Skeletal muscle satellite cell (primary cell): ENCODE data around the gene ANKMY1.
"Not testable (repeated sequence)": the region's sequence is repeated elsewhere in the genome, so short reads cannot be mapped to it uniquely, and the experiment has no call there.

Experiments
- H3K27me3 ChIP-seq: 2 replicates; pipeline ENCODE4 v1.7.0; 2013; ENCODE audit warnings: low read length; ENCODE audit not compliant: control insufficient read depth, insufficient read depth
- H3K36me3 ChIP-seq: 2 replicates; pipeline ENCODE4 v1.7.0; 2013; ENCODE audit warnings: mild to moderate bottlenecking, control low read depth, low read length; ENCODE audit not compliant: insufficient read depth
- H3K4me1 ChIP-seq: 2 replicates; pipeline ENCODE4 v1.7.0; 2013; ENCODE audit warnings: low read length; ENCODE audit not compliant: control insufficient read depth, insufficient read depth
- H3K4me2 ChIP-seq: 2 replicates; pipeline ENCODE4 v1.7.0; 2013; ENCODE audit warnings: mild to moderate bottlenecking, low read length
- H3K4me3 ChIP-seq: 2 replicates; pipeline ENCODE4 v1.7.0; 2013; ENCODE audit warnings: low read length
- H3K9ac ChIP-seq: 2 replicates; pipeline ENCODE4 v1.7.0; 2013; ENCODE audit warnings: mild to moderate bottlenecking, low read depth, low read length, moderate library complexity
- H3K9me3 ChIP-seq: replicated peaks from 2 replicates; pipeline ENCODE4 v1.7.0; 2013; ENCODE audit warnings: mild to moderate bottlenecking, control low read depth, low read length

Gene ANKMY1

GRCh38 chr2:240553956-240554480 is 3.8 kb downstream of the ANKMY1 start:
- Histone ChIP-seq H3K4me2 (no peak overlapping the region), H3K9ac (no peak overlapping the region), H3K36me3 (no peaks in the 10 kb centered on the region), H3K4me1 (peaks cover 6% of the 10 kb centered on the region), H3K9me3 (no peaks in the 10 kb centered on the region), H3K4me3 (no peak overlapping the region), H3K27me3 (no peaks in the 10 kb centered on the region)

GRCh38 chr2:240551811-240552210 is 6.0 kb downstream of the ANKMY1 start:
- H3K4me2 ChIP-seq = no peak overlapping the region
- H3K9me3 ChIP-seq = no peaks in the 10 kb centered on the region
- no peaks in the 10 kb centered on the region for H3K36me3 ChIP-seq
- no peaks in the 10 kb centered on the region for H3K4me1 ChIP-seq
- H3K9ac ChIP-seq = no peak overlapping the region
- no peak overlapping the region for H3K4me3 ChIP-seq
- no peaks in the 10 kb centered on the region for H3K27me3 ChIP-seq

GRCh38 chr2:240551288-240551687 is 6.5 kb downstream of the ANKMY1 start:
- Histone ChIP-seq H3K4me3 (no peak overlapping the region), H3K9me3 (no peaks in the 10 kb centered on the region), H3K36me3 (no peaks in the 10 kb centered on the region), H3K4me2 (no peak overlapping the region), H3K9ac (no peak overlapping the region), H3K27me3 (no peaks in the 10 kb centered on the region), H3K4me1 (no peaks in the 10 kb centered on the region)

GRCh38 chr2:240539906-240540305 is 17.9 kb downstream of the ANKMY1 start:
- no peaks in the 10 kb centered on the region for H3K9me3 ChIP-seq
- no peaks in the 10 kb centered on the region for H3K4me1 ChIP-seq
- no peak overlapping the region for H3K4me3 ChIP-seq
- H3K9ac ChIP-seq = no peak overlapping the region
- peaks cover 13% of the 10 kb centered on the region for H3K36me3 ChIP-seq
- H3K27me3 ChIP-seq = no peaks in the 10 kb centered on the region
- no peak overlapping the region for H3K4me2 ChIP-seq

- not testable (repeated sequence) for H3K9me3 ChIP-seq, H3K4me1 ChIP-seq, H3K9ac ChIP-seq, H3K4me3 ChIP-seq, H3K27me3 ChIP-seq, H3K4me2 ChIP-seq
- peaks cover 13% of the 10 kb centered on the region for H3K36me3 ChIP-seq
Measured at GRCh38 chr2:240539101-240539500, 18.7 kb downstream of the ANKMY1 start.

- Histone ChIP-seq H3K9ac (no peak overlapping the region), H3K27me3 (no peaks in the 10 kb centered on the region), H3K4me1 (no peaks in the 10 kb centered on the region), H3K4me3 (no peak overlapping the region), H3K4me2 (no peak overlapping the region), H3K36me3 (peaks cover 13% of the 10 kb centered on the region), H3K9me3 (no peaks in the 10 kb centered on the region)
Measured at GRCh38 chr2:240538031-240538780, 19.6 kb downstream of the ANKMY1 start.

- H3K4me2 ChIP-seq = no peak overlapping the region
- peaks cover 12% of the 10 kb centered on the region for H3K36me3 ChIP-seq
- no peaks in the 10 kb centered on the region for H3K27me3 ChIP-seq
- peaks cover 3% of the 10 kb centered on the region for H3K9me3 ChIP-seq
- H3K4me1 ChIP-seq = no peaks in the 10 kb centered on the region
- H3K9ac ChIP-seq = no peak overlapping the region
- no peak overlapping the region for H3K4me3 ChIP-seq
Measured at GRCh38 chr2:240532031-240532775, 25.6 kb downstream of the ANKMY1 start.

GRCh38 chr2:240531038-240531437 is 26.8 kb downstream of the ANKMY1 start:
- no peaks in the 10 kb centered on the region for H3K4me1 ChIP-seq
- no peak overlapping the region for H3K4me2 ChIP-seq
- H3K4me3 ChIP-seq = no peak overlapping the region
- no peak overlapping the region for H3K9ac ChIP-seq
- H3K27me3 ChIP-seq = no peaks in the 10 kb centered on the region
- peaks cover 5% of the 10 kb centered on the region for H3K9me3 ChIP-seq
- peaks cover 11% of the 10 kb centered on the region for H3K36me3 ChIP-seq

GRCh38 chr2:240530181-240530580 is 27.6 kb downstream of the ANKMY1 start:
- Histone ChIP-seq H3K36me3 (peaks cover 18% of the 10 kb centered on the region), H3K9me3 (peaks cover 9% of the 10 kb centered on the region), H3K4me2 (no peak overlapping the region), H3K9ac (no peak overlapping the region), H3K27me3 (no peaks in the 10 kb centered on the region), H3K4me3 (no peak overlapping the region), H3K4me1 (no peaks in the 10 kb centered on the region)

GRCh38 chr2:240529344-240529999 is 28.3 kb downstream of the ANKMY1 start:
- Histone ChIP-seq H3K9ac (no peak overlapping the region), H3K4me2 (no peak overlapping the region), H3K4me3 (no peak overlapping the region), H3K4me1 (no peaks in the 10 kb centered on the region), H3K36me3 (peaks cover 21% of the 10 kb centered on the region), H3K9me3 (peaks cover 10% of the 10 kb centered on the region), H3K27me3 (no peaks in the 10 kb centered on the region)

- Histone ChIP-seq H3K9ac (no peak overlapping the region), H3K4me2 (no peak overlapping the region), H3K4me1 (no peaks in the 10 kb centered on the region), H3K4me3 (no peak overlapping the region), H3K9me3 (peaks cover 10% of the 10 kb centered on the region), H3K36me3 (peaks cover 23% of the 10 kb centered on the region), H3K27me3 (no peaks in the 10 kb centered on the region)
Measured at GRCh38 chr2:240528406-240529040, 29.3 kb downstream of the ANKMY1 start.
